GM18511 (cell line): ENCODE measurements around the gene SH2D1B.
"Not testable (repeated sequence)": the region's sequence is repeated elsewhere in the genome, so short reads cannot be mapped to it uniquely, and the experiment has no call there.

Experiments used
- ATAC-seq: cut with Tn5 transposase; IDR thresholded peaks from one replicate; pipeline ENCODE4 v1.9.1; 2021; ENCODE audit warnings: mild to moderate bottlenecking, moderate library complexity; ENCODE audit not compliant: unreplicated experiment

Gene SH2D1B

GRCh38 chr1:162365284-162366020, 46.5 kb downstream of the SH2D1B start:
- no peak for ATAC-seq

- no peak for ATAC-seq
Observed at GRCh38 chr1:162364498-162364897, 47.4 kb downstream of the SH2D1B start.

GRCh38 chr1:162363823-162364222, 48.1 kb downstream of the SH2D1B start:
- no peak for ATAC-seq

- peak; percentile 61 for ATAC-seq
Observed at GRCh38 chr1:162361349-162361748, 50.6 kb downstream of the SH2D1B start.

- ATAC-seq, result no peak
Observed at GRCh38 chr1:162360874-162361260, 51.1 kb downstream of the SH2D1B start.

GRCh38 chr1:162360237-162360873, 51.6 kb downstream of the SH2D1B start:
- no peak for ATAC-seq

GRCh38 chr1:162359523-162360236, 52.3 kb downstream of the SH2D1B start:
- ATAC-seq, result no peak

GRCh38 chr1:162358928-162359327, 53.0 kb downstream of the SH2D1B start:
- ATAC-seq, result no peak

GRCh38 chr1:162357681-162358266, 54.2 kb downstream of the SH2D1B start:
- ATAC-seq, result no peak

- ATAC-seq, result no peak
Observed at GRCh38 chr1:162353702-162354101, 58.2 kb downstream of the SH2D1B start.

GRCh38 chr1:162353078-162353477, 58.9 kb downstream of the SH2D1B start:
- no peak for ATAC-seq

- not testable (repeated sequence) for ATAC-seq
Observed at GRCh38 chr1:162351874-162352273, 60.1 kb downstream of the SH2D1B start.

GRCh38 chr1:162351246-162351842, 60.6 kb downstream of the SH2D1B start:
- ATAC-seq, result no peak

- no peak for ATAC-seq
Observed at GRCh38 chr1:162349635-162350330, 62.2 kb downstream of the SH2D1B start.

GRCh38 chr1:162347281-162347680, 64.7 kb downstream of the SH2D1B start:
- no peak for ATAC-seq
